C4-2B (cell line): ENCODE results near the gene KCNJ12.
"Not testable (repeated sequence)": the region's sequence is repeated elsewhere in the genome, so short reads cannot be mapped to it uniquely, and the experiment has no call there.

ENCODE experiments used
- H3K27ac ChIP-seq: fragments of 450-650 bp; 2 replicates; pipeline ENCODE4 v1.5.1; 2017
- ZFX ChIP-seq: fragments of 450-650 bp; IDR thresholded peaks from 2 replicates; pipeline ENCODE4 v1.6.1; 2017
- TF ChIP-seq, protein P1 (sequence below): fragments of 450-650 bp; conservative IDR thresholded peaks from 2 replicates; pipeline ENCODE4 v1.5.1; 2017; ENCODE audit warnings: mild to moderate bottlenecking

The KCNJ12 gene

DNA sequence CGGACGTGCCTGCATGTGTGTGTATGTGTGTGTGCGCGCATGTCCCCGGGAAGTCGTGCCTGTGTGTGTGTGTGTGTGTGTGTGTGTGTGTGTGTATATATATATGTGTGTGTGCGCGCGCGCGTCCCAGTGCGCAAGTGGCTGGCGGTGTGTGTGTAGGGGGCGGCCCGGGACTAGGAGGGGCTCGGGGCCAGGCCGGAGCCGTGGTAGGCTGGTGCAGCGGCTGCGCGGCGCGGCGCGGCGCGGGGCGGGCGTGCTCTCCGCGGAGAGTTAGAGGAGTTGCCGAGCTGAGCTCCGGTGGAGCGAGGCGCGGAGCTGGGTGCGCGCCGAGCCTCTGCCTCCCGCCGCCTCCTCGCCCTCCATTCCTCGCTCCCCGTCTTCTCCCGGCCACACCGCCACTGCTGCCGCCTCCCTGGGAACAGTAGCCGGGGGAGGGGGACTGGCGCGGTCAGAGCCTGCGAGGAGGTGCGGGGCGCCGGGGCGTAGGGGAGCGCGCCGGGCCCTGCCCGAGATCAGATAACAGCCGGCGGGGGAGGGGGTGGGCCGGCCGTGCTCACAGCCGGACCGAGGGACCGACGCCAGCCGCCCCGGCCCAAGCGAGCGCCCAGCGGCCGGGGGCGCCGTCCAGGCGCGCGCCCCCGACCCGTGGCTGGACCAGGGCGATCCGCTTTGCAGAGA, at the start of gene KCNJ12:
Gene KCNJ12, plus strand, starts transcription at position 277 of the 678 bp plus-strand sequence. CDS start 38,986 bp downstream, outside the sequence.
- no peak within 1 kb of the TSS for H3K27ac ChIP-seq
- TF ChIP-seq, protein P1, sequence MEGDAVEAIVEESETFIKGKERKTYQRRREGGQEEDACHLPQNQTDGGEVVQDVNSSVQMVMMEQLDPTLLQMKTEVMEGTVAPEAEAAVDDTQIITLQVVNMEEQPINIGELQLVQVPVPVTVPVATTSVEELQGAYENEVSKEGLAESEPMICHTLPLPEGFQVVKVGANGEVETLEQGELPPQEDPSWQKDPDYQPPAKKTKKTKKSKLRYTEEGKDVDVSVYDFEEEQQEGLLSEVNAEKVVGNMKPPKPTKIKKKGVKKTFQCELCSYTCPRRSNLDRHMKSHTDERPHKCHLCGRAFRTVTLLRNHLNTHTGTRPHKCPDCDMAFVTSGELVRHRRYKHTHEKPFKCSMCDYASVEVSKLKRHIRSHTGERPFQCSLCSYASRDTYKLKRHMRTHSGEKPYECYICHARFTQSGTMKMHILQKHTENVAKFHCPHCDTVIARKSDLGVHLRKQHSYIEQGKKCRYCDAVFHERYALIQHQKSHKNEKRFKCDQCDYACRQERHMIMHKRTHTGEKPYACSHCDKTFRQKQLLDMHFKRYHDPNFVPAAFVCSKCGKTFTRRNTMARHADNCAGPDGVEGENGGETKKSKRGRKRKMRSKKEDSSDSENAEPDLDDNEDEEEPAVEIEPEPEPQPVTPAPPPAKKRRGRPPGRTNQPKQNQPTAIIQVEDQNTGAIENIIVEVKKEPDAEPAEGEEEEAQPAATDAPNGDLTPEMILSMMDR = no peak
- TF ChIP-seq ZFX = no peak

DNA sequence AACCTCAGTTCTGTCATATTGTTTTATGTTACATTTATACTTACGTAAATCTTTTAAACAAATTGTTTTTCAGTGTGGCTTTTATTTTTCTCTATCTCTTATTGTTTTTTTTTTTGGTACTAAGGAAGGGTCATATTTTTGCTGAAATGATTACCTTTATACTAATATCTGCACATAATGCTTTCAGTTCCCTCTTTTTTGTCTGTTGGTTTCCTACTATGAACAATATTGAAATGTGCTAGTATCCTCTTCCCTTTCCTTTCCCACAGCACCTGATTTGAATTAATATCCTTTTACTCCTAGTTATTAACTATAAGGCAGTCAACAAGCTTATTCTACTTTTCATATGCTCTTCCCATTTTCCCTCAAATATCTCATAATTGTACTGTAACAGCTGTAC, 48.2 kb upstream of the KCNJ12 start:
- not testable (repeated sequence) for H3K27ac ChIP-seq

DNA sequence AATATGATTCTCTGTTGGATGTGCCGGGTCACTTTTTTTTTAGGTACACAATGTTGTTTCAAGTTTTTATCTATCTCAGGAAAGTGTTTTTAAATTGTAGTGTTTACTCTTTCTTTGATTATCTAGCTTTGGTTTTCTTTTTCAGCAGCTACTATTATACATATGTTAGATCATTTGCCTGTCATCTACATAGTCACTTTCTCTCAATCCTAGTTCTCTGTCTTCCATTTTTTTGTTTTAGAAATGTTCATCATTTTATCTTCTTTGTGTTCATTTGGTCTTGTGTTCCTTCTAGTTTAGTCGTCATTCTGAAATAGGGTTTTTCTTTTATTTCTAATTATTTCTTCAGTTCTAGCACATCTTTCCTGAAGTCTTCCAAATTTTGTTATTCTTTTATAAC, 47.4 kb upstream of the KCNJ12 start:
- H3K27ac ChIP-seq = not testable (repeated sequence)

DNA sequence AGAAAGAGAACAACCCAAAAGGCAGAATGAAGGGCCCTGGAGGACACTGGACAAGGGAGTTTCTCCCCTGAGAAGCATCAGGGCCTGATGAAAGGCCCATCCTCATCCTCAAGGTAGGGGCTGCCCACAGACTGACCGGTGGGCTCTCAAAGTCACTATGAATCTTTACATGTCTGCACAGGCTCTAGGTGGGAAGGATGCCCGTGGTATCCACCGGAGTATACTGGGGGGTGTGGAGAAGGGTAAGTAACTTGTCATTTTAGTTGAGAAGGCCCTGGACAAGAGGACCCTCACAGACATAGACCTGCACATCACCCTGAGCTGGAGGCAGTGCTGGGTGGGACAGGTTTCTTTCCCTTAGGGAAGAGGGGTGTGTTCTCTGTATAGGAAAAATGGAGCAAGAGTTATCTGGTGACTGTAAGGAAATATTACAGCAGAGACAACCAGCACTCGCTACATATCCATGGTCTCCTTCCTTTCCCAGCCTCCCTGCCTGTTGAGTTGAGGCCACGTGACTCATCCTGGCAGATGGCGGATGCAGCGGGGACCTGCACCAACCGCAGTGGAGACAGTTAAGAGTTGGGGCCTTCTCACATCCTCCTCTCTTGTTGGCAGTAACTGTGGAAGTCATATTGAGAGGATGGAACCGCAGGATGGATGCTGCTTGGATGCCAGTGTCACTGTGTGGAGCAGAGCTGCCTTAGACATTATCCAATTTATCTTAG, 45.6 kb upstream of the KCNJ12 start:
- H3K27ac ChIP-seq = no peak overlapping the region
- no peak for TF ChIP-seq ZFX
- TF ChIP-seq, protein P1 = no peak

DNA sequence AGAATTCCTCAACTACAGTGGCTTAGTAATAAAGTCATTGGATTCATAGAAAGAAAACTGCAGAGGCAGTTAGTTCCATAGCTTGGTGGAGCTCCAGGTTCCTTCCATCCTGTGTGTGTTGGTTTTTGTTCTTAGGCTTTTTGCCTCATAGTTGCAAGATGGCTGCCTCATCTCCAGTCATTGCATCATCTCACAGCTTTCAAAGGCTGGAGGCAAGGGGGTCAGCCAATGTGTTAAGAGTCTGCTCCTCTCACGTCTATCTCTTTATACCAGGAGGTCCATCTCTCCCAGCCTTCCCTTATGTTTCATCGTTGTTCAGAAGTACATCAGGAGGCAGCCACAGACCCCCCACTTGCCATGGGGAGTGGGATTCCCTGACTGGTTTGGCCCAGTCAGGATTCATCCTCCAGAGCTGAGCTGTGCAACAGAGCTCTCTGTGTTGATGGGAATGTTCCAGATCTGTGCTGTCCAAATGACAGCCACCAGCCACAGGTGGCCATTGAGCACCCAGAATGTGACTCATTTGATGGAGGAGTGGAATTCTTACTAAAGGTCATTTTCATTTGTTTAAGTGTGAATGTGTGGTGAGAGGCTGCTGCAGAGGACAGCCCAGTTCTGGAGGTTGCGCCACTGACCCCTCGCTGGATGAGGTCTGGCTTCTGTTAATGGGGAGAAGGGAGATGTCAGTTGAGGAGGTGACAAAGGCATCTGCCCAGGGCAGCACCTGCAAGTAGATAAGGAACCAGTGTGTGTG, 39.4 kb upstream of the KCNJ12 start:
- not testable (repeated sequence) for H3K27ac ChIP-seq

DNA sequence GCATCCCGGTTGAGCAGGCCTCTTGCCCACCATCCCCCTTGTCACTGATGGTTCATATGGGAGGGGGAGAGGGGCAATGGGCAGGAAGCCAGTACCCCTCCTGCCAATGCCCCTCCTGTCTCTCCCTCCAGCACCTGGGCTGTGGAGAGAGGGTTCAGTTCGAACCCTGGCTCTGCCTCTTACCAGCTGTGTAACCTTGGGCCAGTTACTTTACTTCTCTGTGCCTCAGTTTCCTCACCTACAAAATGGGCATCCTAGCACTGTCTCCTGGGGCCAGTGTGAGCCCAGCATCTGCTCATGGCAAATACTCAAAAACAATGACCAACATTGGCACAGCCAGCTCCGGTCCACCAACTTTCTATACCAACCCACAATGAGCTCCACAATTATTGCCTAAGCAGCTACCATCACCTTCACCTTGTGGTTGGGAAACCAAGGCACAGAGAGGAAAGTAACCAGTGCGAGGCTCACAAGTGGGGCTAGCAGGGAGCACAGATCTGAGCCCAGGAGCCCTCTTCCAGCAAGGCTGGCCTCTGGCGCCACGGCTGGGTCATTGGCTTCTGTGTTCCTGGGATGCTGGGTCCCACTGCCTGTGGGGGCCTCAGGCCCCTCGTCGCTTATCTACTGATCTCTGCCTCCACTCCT, 38.1 kb upstream of the KCNJ12 start:
- H3K27ac ChIP-seq = not testable (repeated sequence)

DNA sequence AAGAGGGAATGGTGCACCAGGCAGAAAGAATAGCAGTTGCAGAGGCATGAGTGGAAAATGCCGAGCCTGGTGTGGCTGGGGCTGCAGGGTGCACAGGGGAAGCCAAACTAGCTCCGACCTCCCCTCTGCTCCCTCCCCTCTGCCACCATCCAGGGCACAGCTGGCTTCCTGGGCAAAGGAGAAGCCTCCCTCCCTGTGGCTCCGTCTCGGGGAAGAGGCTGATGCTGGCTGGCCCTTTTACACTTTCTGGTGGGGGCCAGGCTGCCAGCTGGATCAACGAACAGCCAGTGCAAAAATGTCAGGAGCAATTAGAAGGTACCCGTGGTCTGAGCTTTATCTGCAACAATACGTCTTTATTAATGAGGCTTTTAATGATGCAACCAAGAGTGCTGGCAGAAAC, 37.1 kb upstream of the KCNJ12 start:
- no peak for TF ChIP-seq ZFX
- TF ChIP-seq, protein P1 = no peak
- no peak overlapping the region for H3K27ac ChIP-seq

DNA sequence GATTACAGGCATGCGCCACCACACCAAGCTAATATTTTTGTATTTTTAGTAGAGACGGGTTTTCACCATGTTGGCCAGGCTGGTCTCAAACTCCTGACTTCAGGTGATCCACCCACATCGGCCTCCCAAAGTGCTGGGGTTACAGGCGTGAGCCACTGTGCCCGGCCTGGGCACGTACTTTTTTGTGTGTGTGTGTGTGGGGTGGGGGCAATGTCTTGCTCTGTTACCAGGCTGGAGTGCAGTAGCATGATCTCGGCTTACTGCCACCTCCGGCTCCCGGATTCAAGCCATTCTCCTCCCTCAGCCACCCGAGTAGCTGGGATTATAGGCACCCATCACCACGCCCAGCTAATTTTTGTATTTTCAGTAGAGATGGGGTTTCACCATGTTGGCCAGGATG, 36.6 kb upstream of the KCNJ12 start:
- not testable (repeated sequence) for H3K27ac ChIP-seq

DNA sequence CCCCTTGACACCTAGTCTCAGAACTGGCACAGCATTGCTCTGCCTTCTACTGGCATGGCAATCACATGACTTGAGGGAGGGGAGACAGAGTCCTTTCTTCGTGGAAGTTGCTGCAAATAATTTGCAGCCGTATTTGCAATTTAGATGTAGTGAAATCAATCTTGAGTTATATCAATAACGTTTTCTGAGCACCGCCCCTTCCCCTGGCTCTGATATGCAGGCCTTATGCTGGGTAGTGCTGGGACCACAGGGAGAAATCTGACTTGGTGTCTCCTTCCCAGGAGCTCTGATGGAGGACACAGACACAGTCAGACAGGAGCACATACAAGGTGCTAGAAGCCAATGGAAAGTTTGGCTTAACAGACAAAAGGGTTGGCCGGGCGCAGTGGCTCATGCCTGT, 35.8 kb upstream of the KCNJ12 start:
- H3K27ac ChIP-seq = not testable (repeated sequence)

DNA sequence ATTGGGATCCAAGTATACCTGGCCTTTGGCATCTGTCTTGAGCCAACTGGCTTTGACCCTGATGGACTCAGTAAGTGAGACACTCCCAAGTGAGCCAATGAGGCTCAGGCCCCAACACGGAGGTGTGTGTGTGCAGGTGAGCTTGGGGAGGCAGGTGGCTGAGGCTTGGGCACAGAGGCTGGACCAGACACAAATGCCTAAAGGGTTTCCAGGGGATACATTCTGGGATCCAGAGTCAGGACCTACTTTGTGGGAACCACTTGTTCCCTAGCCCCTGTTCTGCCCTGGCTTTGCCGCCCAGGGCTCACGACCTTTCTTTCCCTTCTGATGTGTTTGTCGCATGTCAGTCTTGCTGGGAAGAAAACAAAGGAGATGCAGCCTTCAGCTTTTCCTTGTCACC, 34.9 kb upstream of the KCNJ12 start:
- H3K27ac ChIP-seq = not testable (repeated sequence)

DNA sequence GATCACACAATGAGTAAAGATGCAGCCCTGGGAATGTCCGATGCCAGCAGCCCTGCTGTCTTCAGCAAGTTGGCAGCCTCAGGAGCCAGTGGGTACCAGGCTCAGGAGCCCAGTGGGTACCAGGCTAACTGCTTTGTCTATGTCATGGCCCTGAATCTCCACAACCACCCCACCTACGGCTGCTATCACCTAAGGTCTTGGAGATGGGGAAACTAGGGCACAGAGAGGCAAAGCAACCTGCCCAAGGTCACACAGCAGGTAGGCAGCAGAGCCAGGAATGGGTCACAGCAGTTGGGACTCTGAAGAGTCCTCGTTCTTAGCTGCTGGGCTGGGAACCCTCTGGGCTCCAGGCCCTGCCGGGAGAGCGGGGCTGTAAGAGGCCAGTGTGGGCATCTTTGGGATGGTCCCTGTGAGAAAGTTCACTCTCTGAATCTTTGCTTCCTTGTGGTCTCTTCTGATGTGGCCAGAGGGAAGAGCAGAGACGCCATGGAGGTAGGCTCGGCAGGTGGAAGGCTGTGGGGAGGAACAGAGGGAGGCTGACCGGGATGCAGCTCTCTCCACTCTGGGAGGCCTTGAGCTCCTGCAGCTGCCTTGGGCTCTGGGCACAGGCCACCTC, 34.1 kb upstream of the KCNJ12 start:
- not testable (repeated sequence) for H3K27ac ChIP-seq

DNA sequence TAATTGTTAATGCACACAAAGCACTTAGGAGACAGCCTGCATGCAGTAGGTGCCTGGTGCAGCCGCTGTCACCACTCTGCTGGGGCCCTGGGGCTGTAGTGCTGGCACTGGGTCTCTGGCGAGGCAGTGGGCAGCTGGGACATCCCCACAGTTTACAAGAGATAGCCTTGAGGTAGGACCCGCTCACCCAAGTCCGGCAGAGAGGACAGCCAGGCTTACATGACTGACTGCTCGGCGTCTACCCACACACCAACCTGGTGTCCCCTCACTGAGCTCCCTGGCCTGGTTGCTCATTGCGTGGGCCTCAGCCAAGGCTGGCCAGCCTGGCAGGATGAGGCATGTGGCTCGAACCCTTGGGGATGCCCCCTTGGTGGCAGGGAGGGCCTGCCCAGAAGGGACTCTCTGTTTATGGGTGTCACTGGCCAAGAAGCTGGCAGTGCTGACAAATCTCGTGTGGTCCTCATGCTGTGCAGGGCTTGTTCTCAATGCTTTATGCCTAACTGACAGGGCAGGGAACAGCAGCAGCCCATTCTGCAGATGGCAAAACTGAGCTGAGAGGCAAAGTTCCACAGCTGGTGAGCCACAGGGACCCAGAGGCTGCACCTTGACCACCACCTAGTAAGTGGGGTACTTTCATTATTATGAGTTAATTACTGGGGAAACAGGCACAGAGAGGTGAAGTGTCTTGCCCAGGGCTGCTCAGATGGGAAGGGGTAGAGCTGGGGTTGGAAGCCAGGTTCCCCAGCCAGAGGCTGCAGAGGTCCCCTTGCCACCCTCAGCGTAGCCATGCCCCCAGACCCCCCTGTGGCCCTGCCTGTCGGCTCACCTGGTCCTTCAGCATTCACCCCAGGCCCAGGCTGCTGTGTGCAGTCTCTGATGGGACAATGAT, 32.9 kb upstream of the KCNJ12 start:
- H3K27ac ChIP-seq = not testable (repeated sequence)

DNA sequence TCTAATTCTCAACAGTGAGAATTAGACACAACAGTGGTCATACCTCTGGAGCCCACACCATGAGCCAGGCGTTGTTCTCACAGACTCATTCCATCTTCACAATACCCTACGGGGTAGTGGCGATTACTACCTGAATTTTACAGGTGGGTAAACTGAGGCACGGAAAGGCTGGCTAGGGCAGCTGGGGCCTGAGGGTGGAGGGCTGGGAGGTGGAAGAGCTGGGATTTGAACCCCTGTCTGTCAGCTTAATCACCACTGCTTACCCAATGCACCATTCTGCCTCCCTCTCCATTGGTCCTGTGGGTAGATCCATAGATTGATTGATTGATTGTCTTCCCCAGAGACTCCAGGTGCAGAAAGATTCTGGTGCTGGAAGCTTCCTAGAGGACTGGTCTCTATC, 31.4 kb upstream of the KCNJ12 start:
- not testable (repeated sequence) for H3K27ac ChIP-seq
